Measurements from ENCODE around the gene SURF1.

SURF1 gene

DNA sequence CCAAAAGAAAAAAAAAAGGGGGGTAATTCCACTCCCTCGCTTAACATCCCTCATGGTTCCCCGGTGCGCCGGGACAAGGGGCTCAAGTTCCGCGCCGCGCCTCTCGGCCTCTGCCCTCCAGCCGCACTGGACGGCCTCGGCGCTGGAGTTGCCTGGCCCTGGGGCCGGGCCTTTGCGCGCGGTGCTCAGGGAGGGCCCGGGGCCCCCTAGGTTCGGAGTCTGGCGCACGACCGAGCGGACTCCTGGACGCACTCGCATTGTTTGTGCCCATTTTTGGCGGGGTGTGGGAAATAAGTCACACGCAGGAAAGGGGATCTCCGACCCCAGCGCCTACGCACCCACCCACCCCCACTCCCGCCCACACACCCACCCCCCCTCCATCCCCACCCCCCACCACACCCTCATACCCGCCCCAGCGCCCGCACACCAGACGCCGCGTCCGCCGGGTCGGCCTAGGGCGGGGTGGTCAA is 8.7 kb downstream of the SURF1 start:
- peak; percentile 50 for DNase-seq
- no CpG with 5 or more reads among the region's 41 CpGs for WGBS (ENCODE audit: extremely low coverage, insufficient coverage, low lambda C conversion rate)
- peak overlapping the region; percentile 96 for H3K56ac ChIP-seq (ENCODE audit: low read length)
- H3K9ac ChIP-seq (ENCODE audit: low read length), result peak overlapping the region; percentile 90
- H2AK5ac ChIP-seq (ENCODE audit: low read length), result no peak overlapping the region
- H3K4me3 ChIP-seq (ENCODE audit: low read length), result peak overlapping the region; percentile 90
- peaks cover 43% of the 10 kb centered on the region for H3K79me2 ChIP-seq (ENCODE audit: control insufficient read depth, insufficient read depth, low read length)
- H3K23ac ChIP-seq (ENCODE audit: low read length), result peak overlapping the region; percentile 76
- H2BK120ac ChIP-seq (ENCODE audit: low read depth, low read length), result peak overlapping the region; percentile 40
- H3K4ac ChIP-seq (ENCODE audit: low read depth, low read length), result peak overlapping the region; percentile 82
- H3K18ac ChIP-seq (ENCODE audit: low read length), result peak overlapping the region; percentile 93
- H3K79me1 ChIP-seq (ENCODE audit: low read length), result peaks cover 29% of the 10 kb centered on the region
- H2BK15ac ChIP-seq (replicated peaks; ENCODE audit: low read depth), result no peak overlapping the region
- no peak overlapping the region for H4K8ac ChIP-seq (ENCODE audit: low read depth, low read length)
- no peaks in the 10 kb centered on the region for H3K27me3 ChIP-seq (ENCODE audit: insufficient read depth, low read length, poor library complexity)
- peak overlapping the region; percentile 29 for H3K4me2 ChIP-seq (ENCODE audit: low read length)
- H3K27ac ChIP-seq (ENCODE audit: low read depth, low read length), result peak overlapping the region; percentile 54
- H3K36me3 ChIP-seq (ENCODE audit: control insufficient read depth, insufficient read depth, low read length), result peaks cover 30% of the 10 kb centered on the region
- H4K5ac ChIP-seq (ENCODE audit: low read length), result no peak overlapping the region
- peak overlapping the region; percentile 31 for H2BK5ac ChIP-seq (ENCODE audit: low read length)
- H3K4me1 ChIP-seq (ENCODE audit: control insufficient read depth, low read depth, low read length), result no peaks in the 10 kb centered on the region

GRCh38 chr9:133346021-133346785 is 10.1 kb downstream of the SURF1 start:
- no peak overlapping the region for H2BK15ac ChIP-seq (replicated peaks; ENCODE audit: low read depth)
- peak overlapping the region; percentile 45 for H3K56ac ChIP-seq (ENCODE audit: low read length)
- peaks cover 22% of the 10 kb centered on the region for H3K36me3 ChIP-seq (ENCODE audit: control insufficient read depth, insufficient read depth, low read length)
- no peak overlapping the region for H3K23ac ChIP-seq (ENCODE audit: low read length)
- no CpG with 5 or more reads among the region's 15 CpGs for WGBS (ENCODE audit: extremely low coverage, insufficient coverage, low lambda C conversion rate)
- no peak for DNase-seq
- peak overlapping the region; percentile 87 for H3K4me2 ChIP-seq (ENCODE audit: low read length)
- no peak overlapping the region for H3K27ac ChIP-seq (ENCODE audit: low read depth, low read length)
- no peak overlapping the region for H3K4me3 ChIP-seq (ENCODE audit: low read length)
- peaks cover 43% of the 10 kb centered on the region for H3K79me2 ChIP-seq (ENCODE audit: control insufficient read depth, insufficient read depth, low read length)
- no peak overlapping the region for H2BK5ac ChIP-seq (ENCODE audit: low read length)
- H4K8ac ChIP-seq (ENCODE audit: low read depth, low read length), result no peak overlapping the region
- H2AK5ac ChIP-seq (ENCODE audit: low read length), result no peak overlapping the region
- H3K4me1 ChIP-seq (ENCODE audit: control insufficient read depth, low read depth, low read length), result no peaks in the 10 kb centered on the region
- H3K27me3 ChIP-seq (ENCODE audit: insufficient read depth, low read length, poor library complexity), result no peaks in the 10 kb centered on the region
- H3K18ac ChIP-seq (ENCODE audit: low read length), result no peak overlapping the region
- peak overlapping the region; percentile 90 for H3K9ac ChIP-seq (ENCODE audit: low read length)
- H3K4ac ChIP-seq (ENCODE audit: low read depth, low read length), result no peak overlapping the region
- H4K5ac ChIP-seq (ENCODE audit: low read length), result no peak overlapping the region
- no peak overlapping the region for H2BK120ac ChIP-seq (ENCODE audit: low read depth, low read length)
- peaks cover 29% of the 10 kb centered on the region for H3K79me1 ChIP-seq (ENCODE audit: low read length)

DNA sequence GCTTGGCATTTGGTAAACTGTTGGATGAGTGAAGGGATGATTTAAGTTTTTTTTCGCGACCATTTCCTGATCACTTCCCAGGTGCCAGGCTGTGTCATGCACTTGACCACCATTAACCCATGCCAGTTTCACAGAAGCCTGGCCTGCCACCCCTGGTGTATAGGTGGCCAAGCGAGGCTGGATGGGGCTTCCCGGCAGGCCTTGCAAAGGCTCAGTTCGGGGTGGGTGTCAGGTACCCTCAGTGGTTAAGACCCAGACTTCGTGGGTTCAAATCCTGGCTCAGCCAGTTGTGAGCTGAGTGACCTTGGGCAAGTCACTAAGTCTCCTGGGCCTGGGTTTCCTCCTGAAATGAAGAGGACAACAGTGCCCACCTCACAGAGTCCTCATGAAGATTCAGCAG is 10.7 kb downstream of the SURF1 start:
- H3K36me3 ChIP-seq (ENCODE audit: control insufficient read depth, insufficient read depth, low read length), result peaks cover 18% of the 10 kb centered on the region
- H3K27ac ChIP-seq (ENCODE audit: low read depth, low read length), result no peak overlapping the region
- DNase-seq, result no peak
- H3K18ac ChIP-seq (ENCODE audit: low read length), result no peak overlapping the region
- no peaks in the 10 kb centered on the region for H3K27me3 ChIP-seq (ENCODE audit: insufficient read depth, low read length, poor library complexity)
- H4K5ac ChIP-seq (ENCODE audit: low read length), result no peak overlapping the region
- no peak overlapping the region for H2BK5ac ChIP-seq (ENCODE audit: low read length)
- no peak overlapping the region for H2BK120ac ChIP-seq (ENCODE audit: low read depth, low read length)
- no peaks in the 10 kb centered on the region for H3K4me1 ChIP-seq (ENCODE audit: control insufficient read depth, low read depth, low read length)
- no peak overlapping the region for H3K4me3 ChIP-seq (ENCODE audit: low read length)
- H2BK15ac ChIP-seq (replicated peaks; ENCODE audit: low read depth), result no peak overlapping the region
- H3K23ac ChIP-seq (ENCODE audit: low read length), result no peak overlapping the region
- H3K79me1 ChIP-seq (ENCODE audit: low read length), result peaks cover 29% of the 10 kb centered on the region
- H3K4ac ChIP-seq (ENCODE audit: low read depth, low read length), result no peak overlapping the region
- no peak overlapping the region for H3K56ac ChIP-seq (ENCODE audit: low read length)
- no peak overlapping the region for H3K4me2 ChIP-seq (ENCODE audit: low read length)
- no peak overlapping the region for H2AK5ac ChIP-seq (ENCODE audit: low read length)
- H4K8ac ChIP-seq (ENCODE audit: low read depth, low read length), result no peak overlapping the region
- H3K79me2 ChIP-seq (ENCODE audit: control insufficient read depth, insufficient read depth, low read length), result peaks cover 43% of the 10 kb centered on the region
- H3K9ac ChIP-seq (ENCODE audit: low read length), result no peak overlapping the region
- WGBS (ENCODE audit: extremely low coverage, insufficient coverage, low lambda C conversion rate), result no CpG with 5 or more reads among the region's 6 CpGs

GRCh38 chr9:133344979-133345378 is 11.3 kb downstream of the SURF1 start:
- Histone ChIP-seq H2AK5ac (ENCODE audit: low read length) (no peak overlapping the region), H2BK5ac (ENCODE audit: low read length) (no peak overlapping the region), H3K4ac (ENCODE audit: low read depth, low read length) (no peak overlapping the region), H3K79me2 (ENCODE audit: control insufficient read depth, insufficient read depth, low read length) (peaks cover 39% of the 10 kb centered on the region), H3K79me1 (ENCODE audit: low read length) (peaks cover 23% of the 10 kb centered on the region), H2BK15ac (replicated peaks; ENCODE audit: low read depth) (no peak overlapping the region), H3K4me1 (ENCODE audit: control insufficient read depth, low read depth, low read length) (no peaks in the 10 kb centered on the region), H2BK120ac (ENCODE audit: low read depth, low read length) (no peak overlapping the region), H3K4me3 (ENCODE audit: low read length) (no peak overlapping the region), H3K23ac (ENCODE audit: low read length) (no peak overlapping the region), H3K56ac (ENCODE audit: low read length) (no peak overlapping the region), H4K8ac (ENCODE audit: low read depth, low read length) (no peak overlapping the region), H4K5ac (ENCODE audit: low read length) (no peak overlapping the region), H3K9ac (ENCODE audit: low read length) (no peak overlapping the region), H3K36me3 (ENCODE audit: control insufficient read depth, insufficient read depth, low read length) (peaks cover 15% of the 10 kb centered on the region), H3K4me2 (ENCODE audit: low read length) (no peak overlapping the region), H3K27me3 (ENCODE audit: insufficient read depth, low read length, poor library complexity) (no peaks in the 10 kb centered on the region), H3K27ac (ENCODE audit: low read depth, low read length) (no peak overlapping the region), H3K18ac (ENCODE audit: low read length) (no peak overlapping the region)
- WGBS (ENCODE audit: extremely low coverage, insufficient coverage, low lambda C conversion rate), result no CpG with 5 or more reads among the region's 12 CpGs
- no peak for DNase-seq

GRCh38 chr9:133344071-133344470 is 12.2 kb downstream of the SURF1 start:
- DNase-seq, result no peak
- Histone ChIP-seq H3K27ac (ENCODE audit: low read depth, low read length) (no peak overlapping the region), H4K8ac (ENCODE audit: low read depth, low read length) (no peak overlapping the region), H3K18ac (ENCODE audit: low read length) (no peak overlapping the region), H3K9ac (ENCODE audit: low read length) (no peak overlapping the region), H3K4ac (ENCODE audit: low read depth, low read length) (no peak overlapping the region), H3K23ac (ENCODE audit: low read length) (no peak overlapping the region), H3K36me3 (ENCODE audit: control insufficient read depth, insufficient read depth, low read length) (peaks cover 15% of the 10 kb centered on the region), H2BK15ac (replicated peaks; ENCODE audit: low read depth) (no peak overlapping the region), H3K4me3 (ENCODE audit: low read length) (no peak overlapping the region), H2BK120ac (ENCODE audit: low read depth, low read length) (no peak overlapping the region), H3K27me3 (ENCODE audit: insufficient read depth, low read length, poor library complexity) (no peaks in the 10 kb centered on the region), H3K79me2 (ENCODE audit: control insufficient read depth, insufficient read depth, low read length) (peaks cover 31% of the 10 kb centered on the region), H3K4me2 (ENCODE audit: low read length) (no peak overlapping the region), H3K79me1 (ENCODE audit: low read length) (peaks cover 18% of the 10 kb centered on the region), H3K56ac (ENCODE audit: low read length) (no peak overlapping the region), H3K4me1 (ENCODE audit: control insufficient read depth, low read depth, low read length) (no peaks in the 10 kb centered on the region), H2BK5ac (ENCODE audit: low read length) (no peak overlapping the region), H2AK5ac (ENCODE audit: low read length) (no peak overlapping the region), H4K5ac (ENCODE audit: low read length) (no peak overlapping the region)
- WGBS (ENCODE audit: extremely low coverage, insufficient coverage, low lambda C conversion rate), result no CpG with 5 or more reads among the region's 19 CpGs

Data from mesendoderm (in vitro differentiated cells).